Measurements from ENCODE around the gene SMAD2. TPM values are rescaled to one million over a fixed set of nuclear protein-coding genes. Genes with fewer than 3 reads are reported as not detected.

Gene SMAD2
- total and polyA plus RNA-seq, 2 of the 8 experiments (the other 6 are each of a cell fraction or from before 2014, with no cell fraction given) = 28.4 to 124 TPM

- Histone ChIP-seq H3K9ac (replicated peaks in 1 of 4; ENCODE audit: extremely low read depth in 1 of 4, low read depth in 3 of 4, low read length in 3 of 4) (no peak overlapping the region; a peak in 1 of 7 replicates), H4K20me1 (replicated peaks in 1 of 2; ENCODE audit: control insufficient read depth in 1 of 2, insufficient read depth in 2 of 2, low read length in 2 of 2) (peaks cover 10 to 20% of the 10 kb centered on the region in 2 experiments), H3K56ac (replicated peaks; ENCODE audit: insufficient read length, low read depth, low read length) (no peak overlapping the region), H2AK5ac (ENCODE audit: low read depth, low read length) (no peak overlapping the region), H3K79me1 (ENCODE audit: low read depth, low read length) (peaks cover 7% of the 10 kb centered on the region), H3K36me3 (ENCODE audit: control insufficient read depth in 2 of 4, insufficient read depth in 4 of 4, low read length in 3 of 4) (peaks cover 0 to 2% (median under 1%) of the 10 kb centered on the region in 4 experiments; a peak in 3 of 8 replicates), H3K4me3 (ENCODE audit: extremely low read depth in 1 of 4, insufficient read depth in 2 of 4, low read depth in 3 of 4, low read length in 4 of 4) (no peak overlapping the region), H3K18ac (ENCODE audit: extremely low read depth, low read length) (no peak overlapping the region), H2BK5ac (ENCODE audit: low read depth, low read length) (no peak overlapping the region), H3K9me3 (ENCODE audit: insufficient read depth in 2 of 2, low read depth in 1 of 2, low read length in 1 of 2) (0 out of 4 replicates have a peak, but pooled peaks cover 0 to under 1% of the 10 kb centered on the region in 2 experiments), H2BK20ac (ENCODE audit: low read length) (no peak overlapping the region), H3K4ac (replicated peaks; ENCODE audit: insufficient read length, low read depth, low read length) (no peak overlapping the region), H2BK15ac (ENCODE audit: low read length) (no peak overlapping the region), H3K23ac (ENCODE audit: insufficient read length) (no peak overlapping the region), H4K91ac (replicated peaks; ENCODE audit: insufficient read length, low read length) (no peak overlapping the region), H3K14ac (ENCODE audit: insufficient read length) (no peak overlapping the region), H3K27ac (ENCODE audit: low read depth, low read length) (peak overlapping the region; percentile 34; the same call in 1 of the 2 replicates), H3K79me2 (ENCODE audit: control insufficient read depth in 1 of 2, insufficient read depth in 2 of 2, low read length in 2 of 2) (peaks cover 18 to 100% of the 10 kb centered on the region in 2 experiments), H4K8ac (ENCODE audit: extremely low read depth, insufficient read depth, low read length) (no peak overlapping the region), H3K4me2 (ENCODE audit: insufficient read depth in 1 of 2, low read depth in 2 of 2, low read length in 2 of 2) (no peak overlapping the region; a peak in 1 of 4 replicates), H3K4me1 (replicated peaks in 1 of 4; ENCODE audit: control insufficient read depth in 3 of 4, insufficient read depth in 4 of 4, low read length in 3 of 4) (peaks cover 0 to 16% (median 3%) of the 10 kb centered on the region in 4 experiments; a peak in 3 of 7 replicates), H4K5ac (ENCODE audit: insufficient read length, low read depth, low read length) (no peak overlapping the region), H2AFZ (ENCODE audit: low read length) (no peak overlapping the region), H3K27me3 (replicated peaks in 1 of 4; ENCODE audit: control insufficient read depth in 3 of 4, extremely low read depth in 1 of 4, insufficient read depth in 3 of 4, low read length in 3 of 4) (no peaks in the 10 kb centered on the region), H2BK12ac (ENCODE audit: low read depth, low read length) (no peak overlapping the region), H2BK120ac (replicated peaks; ENCODE audit: low read depth, low read length) (no peak overlapping the region), H3K23me2 (ENCODE audit: low read depth, low read length) (no peaks in the 10 kb centered on the region)
- ChIA-PET CTCF (ENCODE audit: partially characterized antibody) (interaction anchor here (0.9 to 2.1 kb wide), 4 partner anchors 11 to 60 kb away, joined by 3 to 6 read pairs (median 3); no protein-coding TSS in a partner anchor), POLR2A (ENCODE audit: partially characterized antibody) (interaction anchor here (0.7 to 2.0 kb wide), 4 partner anchors 9 to 18 kb away, joined by 3 to 4 read pairs (median 4); partner anchors contain the start of gene SMAD2)
- FAIRE-seq = no peak
- no peak for DNase-seq (ENCODE audit: low read depth in 1 of 2, low spot score in 2 of 2)
- WGBS, 2 experiments (ENCODE audit: extremely low coverage in 1 of 2, insufficient coverage in 1 of 2, insufficient read length in 1 of 2, insufficient replicate concordance in 2 of 2, low coverage in 1 of 2, low lambda C conversion rate in 2 of 2, missing lambda C conversion rate in 1 of 2) = 95% methylated on average over 1 of the region's 1 CpG; no CpG with 5 or more reads in 1 of the 2 experiments
- TF ChIP-seq JUND (IDR thresholded peaks at IDR 0.05; ENCODE audit: low read length) (no peak), POU5F1 (IDR thresholded peaks at IDR 0.05; ENCODE audit: low read depth, low read length) (no peak)
Observed at GRCh38 chr18:47912343-47912742, 18.1 kb downstream of the SMAD2 start.
